ENCODE results near the gene FAM236C.
"Not testable (repeated sequence)": the region's sequence is repeated elsewhere in the genome, so short reads cannot be mapped to it uniquely, and the experiment has no call there.

DNA sequence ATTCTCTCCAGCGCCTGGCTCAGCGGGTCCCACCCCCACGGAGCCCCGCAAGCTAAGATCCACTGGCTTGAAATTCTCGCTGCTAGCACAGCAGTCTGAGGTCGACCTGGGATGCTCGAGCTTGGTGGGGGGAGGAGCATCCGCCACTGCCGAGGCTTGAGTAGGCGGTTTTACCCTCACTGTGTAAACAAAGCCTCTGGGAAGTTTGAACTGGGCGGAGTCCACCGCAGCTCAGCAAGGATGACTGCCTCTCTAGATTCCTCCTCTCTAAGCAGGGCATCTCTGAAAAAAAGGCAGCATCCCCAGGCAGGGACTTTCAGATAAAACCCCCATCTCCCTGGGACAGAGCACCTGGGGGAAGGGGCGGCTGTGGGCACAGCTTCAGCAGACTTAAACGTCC, 22.7 kb upstream of the FAM236C start:
- TF ChIP-seq POLR2A, POLR2AphosphoS5 (IDR thresholded peaks at IDR 0.05): not testable (repeated sequence)
- TF ChIP-seq, protein P1, sequence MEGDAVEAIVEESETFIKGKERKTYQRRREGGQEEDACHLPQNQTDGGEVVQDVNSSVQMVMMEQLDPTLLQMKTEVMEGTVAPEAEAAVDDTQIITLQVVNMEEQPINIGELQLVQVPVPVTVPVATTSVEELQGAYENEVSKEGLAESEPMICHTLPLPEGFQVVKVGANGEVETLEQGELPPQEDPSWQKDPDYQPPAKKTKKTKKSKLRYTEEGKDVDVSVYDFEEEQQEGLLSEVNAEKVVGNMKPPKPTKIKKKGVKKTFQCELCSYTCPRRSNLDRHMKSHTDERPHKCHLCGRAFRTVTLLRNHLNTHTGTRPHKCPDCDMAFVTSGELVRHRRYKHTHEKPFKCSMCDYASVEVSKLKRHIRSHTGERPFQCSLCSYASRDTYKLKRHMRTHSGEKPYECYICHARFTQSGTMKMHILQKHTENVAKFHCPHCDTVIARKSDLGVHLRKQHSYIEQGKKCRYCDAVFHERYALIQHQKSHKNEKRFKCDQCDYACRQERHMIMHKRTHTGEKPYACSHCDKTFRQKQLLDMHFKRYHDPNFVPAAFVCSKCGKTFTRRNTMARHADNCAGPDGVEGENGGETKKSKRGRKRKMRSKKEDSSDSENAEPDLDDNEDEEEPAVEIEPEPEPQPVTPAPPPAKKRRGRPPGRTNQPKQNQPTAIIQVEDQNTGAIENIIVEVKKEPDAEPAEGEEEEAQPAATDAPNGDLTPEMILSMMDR (IDR thresholded peaks at IDR 0.05 in 8 of 11, conservative IDR thresholded peaks at IDR 0.05 in 3 of 11) = not testable (repeated sequence)
